SK-N-SH treated with all-trans-retinoic acid at 6 μM for 48 hours (cell line): ENCODE measurements around the gene SLC2A1.
A peak's percentile ranks its signal among the peaks of the same experiment; 100 is the strongest.

Experiments
- ATAC-seq: fragments of 200-7000 bp; cut with Tn5 transposase; 3 replicates; pipeline ENCODE4 v1.9.1; 2020; ENCODE audit warnings: mild to moderate bottlenecking, moderate library complexity
- ARNTL ChIP-seq: fragments of 450-650 bp; formaldehyde crosslinking; IDR thresholded peaks from 2 replicates; pipeline ENCODE4 v1.5.0; 2020; ENCODE audit warnings: low read depth, mild to moderate bottlenecking, moderate library complexity, borderline replicate concordance
- BACH2 ChIP-seq: fragments of 250-450 bp; sonication (Bioruptor Pico); IDR thresholded peaks from 2 replicates; pipeline ENCODE4 v1.9.0; 2021; ENCODE audit warnings: mild to moderate bottlenecking, borderline replicate concordance
- CSDC2 ChIP-seq: fragments of 250-450 bp; sonication (Bioruptor Pico); IDR thresholded peaks from 2 replicates; pipeline ENCODE4 v1.5.0; 2020; ENCODE audit warnings: mild to moderate bottlenecking, moderate library complexity
- ESRRG ChIP-seq: fragments of 250-450 bp; sonication (Bioruptor Pico); IDR thresholded peaks from 2 replicates; pipeline ENCODE4 v1.6.1; 2021; ENCODE audit warnings: mild to moderate bottlenecking
- GLIS3 ChIP-seq: fragments of 250-450 bp; sonication (Bioruptor Pico); IDR thresholded peaks from 2 replicates; pipeline ENCODE4 v1.5.0; 2020; ENCODE audit warnings: mild to moderate bottlenecking, moderate library complexity
- ISL1 ChIP-seq: fragments of 250-450 bp; sonication (Bioruptor Pico); IDR thresholded peaks from 2 replicates; pipeline ENCODE4 v2.1.2; 2022; ENCODE audit warnings: mild to moderate bottlenecking, moderate library complexity
- OSR1 ChIP-seq: fragments of 250-450 bp; sonication (Bioruptor Pico); IDR thresholded peaks from 2 replicates; pipeline ENCODE4 v1.8.0; 2022; ENCODE audit warnings: moderate library complexity, mild to moderate bottlenecking, inconsistent platforms
- PATZ1 ChIP-seq: fragments of 250-450 bp; sonication (Bioruptor Pico); IDR thresholded peaks from 2 replicates; pipeline ENCODE4 v1.8.0; 2020; ENCODE audit warnings: mild to moderate bottlenecking, moderate library complexity, borderline replicate concordance
- RARB ChIP-seq: fragments of 250-450 bp; sonication (Bioruptor Pico); IDR thresholded peaks from 2 replicates; pipeline ENCODE4 v1.8.0; 2021; ENCODE audit warnings: mild to moderate bottlenecking, moderate library complexity
- SNAI2 ChIP-seq: fragments of 250-450 bp; sonication (Bioruptor Pico); IDR thresholded peaks from 2 replicates; pipeline ENCODE4 v1.5.0; 2020; ENCODE audit warnings: mild to moderate bottlenecking, moderate library complexity
- TCF4 ChIP-seq: fragments of 250-450 bp; sonication (Bioruptor Pico); IDR thresholded peaks from 2 replicates; pipeline ENCODE4 v1.8.0; 2021; ENCODE audit warnings: mild to moderate bottlenecking, moderate library complexity, borderline replicate concordance
- TOX ChIP-seq: fragments of 250-450 bp; sonication (Bioruptor Pico); IDR thresholded peaks from 2 replicates; pipeline ENCODE4 v1.8.0; 2021; ENCODE audit warnings: mild to moderate bottlenecking, moderate library complexity, borderline replicate concordance
- ZC3H10 ChIP-seq: fragments of 250-450 bp; sonication (Bioruptor Pico); IDR thresholded peaks from 2 replicates; pipeline ENCODE4 v1.5.1; 2021; ENCODE audit warnings: mild to moderate bottlenecking, moderate library complexity
- ZFP3 ChIP-seq: fragments of 250-450 bp; sonication (Bioruptor Pico); IDR thresholded peaks from 2 replicates; pipeline ENCODE4 v1.5.0; 2020; ENCODE audit warnings: mild to moderate bottlenecking, moderate library complexity
- ZNF565 ChIP-seq: fragments of 450-650 bp; formaldehyde crosslinking; conservative IDR thresholded peaks from 2 replicates; pipeline ENCODE4 v1.5.0; 2020; ENCODE audit warnings: low read depth, mild to moderate bottlenecking, moderate library complexity
- ZNF70 ChIP-seq: fragments of 450-650 bp; formaldehyde crosslinking; IDR thresholded peaks from 2 replicates; pipeline ENCODE4 v1.5.0; 2020; ENCODE audit warnings: mild to moderate bottlenecking, moderate library complexity
- ZNF8 ChIP-seq: fragments of 450-650 bp; formaldehyde crosslinking; IDR thresholded peaks from 2 replicates; pipeline ENCODE4 v1.5.0; 2020; ENCODE audit warnings: mild to moderate bottlenecking, moderate library complexity
- TF ChIP-seq, protein P1 (sequence below): fragments of 250-450 bp; sonication (Bioruptor Pico); IDR thresholded peaks from 2 replicates; pipeline ENCODE4 v1.5.0; 2020; ENCODE audit warnings: mild to moderate bottlenecking, moderate library complexity
- TF ChIP-seq, protein P2 (sequence below): fragments of 250-450 bp; sonication (Bioruptor Pico); IDR thresholded peaks from 2 replicates; pipeline ENCODE4 v1.5.1; 2021; ENCODE audit warnings: mild to moderate bottlenecking, moderate library complexity

The SLC2A1 gene

DNA sequence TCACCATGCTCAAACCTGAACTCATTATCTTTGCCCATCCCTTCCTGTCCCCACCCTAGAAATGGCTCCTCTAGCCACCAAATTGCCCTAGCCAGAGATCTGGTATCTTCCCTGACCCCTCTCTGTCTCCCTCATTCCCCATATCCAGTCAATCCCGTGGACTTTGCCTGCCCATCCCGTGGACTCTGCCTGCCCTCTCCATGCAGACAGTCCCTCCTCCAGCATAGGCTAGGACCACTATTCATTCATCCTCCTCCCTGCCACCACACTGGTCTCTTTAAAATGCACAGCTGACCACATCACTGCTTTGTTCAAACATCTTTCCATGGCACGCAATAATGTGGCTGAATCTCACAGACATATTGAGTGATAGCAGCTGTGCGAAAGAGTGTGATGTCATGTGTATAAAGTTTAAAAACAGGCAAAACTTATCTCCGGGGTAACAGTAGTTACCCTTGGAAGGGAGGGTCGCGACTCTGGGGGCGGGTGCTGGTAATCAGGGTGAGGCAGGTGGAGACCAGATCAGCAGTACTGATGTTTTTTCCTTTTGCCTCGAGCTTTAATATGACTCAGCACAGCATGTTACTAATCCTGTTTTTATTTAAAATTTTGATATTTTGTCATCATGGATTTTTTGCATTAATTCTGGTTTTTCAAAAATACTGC, 4.8 kb upstream of the SLC2A1 start:
- TF ChIP-seq SNAI2 = no peak
- TF ChIP-seq PATZ1 = no peak
- no peak for TF ChIP-seq RARB (CRISPR knock-in tag)
- TF ChIP-seq ZFP3 (CRISPR knock-in tag) = no peak
- TF ChIP-seq, protein P1, sequence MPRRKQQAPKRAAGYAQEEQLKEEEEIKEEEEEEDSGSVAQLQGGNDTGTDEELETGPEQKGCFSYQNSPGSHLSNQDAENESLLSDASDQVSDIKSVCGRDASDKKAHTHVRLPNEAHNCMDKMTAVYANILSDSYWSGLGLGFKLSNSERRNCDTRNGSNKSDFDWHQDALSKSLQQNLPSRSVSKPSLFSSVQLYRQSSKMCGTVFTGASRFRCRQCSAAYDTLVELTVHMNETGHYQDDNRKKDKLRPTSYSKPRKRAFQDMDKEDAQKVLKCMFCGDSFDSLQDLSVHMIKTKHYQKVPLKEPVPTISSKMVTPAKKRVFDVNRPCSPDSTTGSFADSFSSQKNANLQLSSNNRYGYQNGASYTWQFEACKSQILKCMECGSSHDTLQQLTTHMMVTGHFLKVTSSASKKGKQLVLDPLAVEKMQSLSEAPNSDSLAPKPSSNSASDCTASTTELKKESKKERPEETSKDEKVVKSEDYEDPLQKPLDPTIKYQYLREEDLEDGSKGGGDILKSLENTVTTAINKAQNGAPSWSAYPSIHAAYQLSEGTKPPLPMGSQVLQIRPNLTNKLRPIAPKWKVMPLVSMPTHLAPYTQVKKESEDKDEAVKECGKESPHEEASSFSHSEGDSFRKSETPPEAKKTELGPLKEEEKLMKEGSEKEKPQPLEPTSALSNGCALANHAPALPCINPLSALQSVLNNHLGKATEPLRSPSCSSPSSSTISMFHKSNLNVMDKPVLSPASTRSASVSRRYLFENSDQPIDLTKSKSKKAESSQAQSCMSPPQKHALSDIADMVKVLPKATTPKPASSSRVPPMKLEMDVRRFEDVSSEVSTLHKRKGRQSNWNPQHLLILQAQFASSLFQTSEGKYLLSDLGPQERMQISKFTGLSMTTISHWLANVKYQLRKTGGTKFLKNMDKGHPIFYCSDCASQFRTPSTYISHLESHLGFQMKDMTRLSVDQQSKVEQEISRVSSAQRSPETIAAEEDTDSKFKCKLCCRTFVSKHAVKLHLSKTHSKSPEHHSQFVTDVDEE (CRISPR knock-in tag) = no peak
- TF ChIP-seq, protein P2, sequence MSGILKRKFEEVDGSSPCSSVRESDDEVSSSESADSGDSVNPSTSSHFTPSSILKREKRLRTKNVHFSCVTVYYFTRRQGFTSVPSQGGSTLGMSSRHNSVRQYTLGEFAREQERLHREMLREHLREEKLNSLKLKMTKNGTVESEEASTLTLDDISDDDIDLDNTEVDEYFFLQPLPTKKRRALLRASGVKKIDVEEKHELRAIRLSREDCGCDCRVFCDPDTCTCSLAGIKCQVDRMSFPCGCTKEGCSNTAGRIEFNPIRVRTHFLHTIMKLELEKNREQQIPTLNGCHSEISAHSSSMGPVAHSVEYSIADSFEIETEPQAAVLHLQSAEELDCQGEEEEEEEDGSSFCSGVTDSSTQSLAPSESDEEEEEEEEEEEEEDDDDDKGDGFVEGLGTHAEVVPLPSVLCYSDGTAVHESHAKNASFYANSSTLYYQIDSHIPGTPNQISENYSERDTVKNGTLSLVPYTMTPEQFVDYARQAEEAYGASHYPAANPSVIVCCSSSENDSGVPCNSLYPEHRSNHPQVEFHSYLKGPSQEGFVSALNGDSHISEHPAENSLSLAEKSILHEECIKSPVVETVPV (CRISPR knock-in tag) = no peak
- TF ChIP-seq ZC3H10 (CRISPR knock-in tag) = no peak
- no peak for TF ChIP-seq ESRRG (CRISPR knock-in tag)
- TF ChIP-seq CSDC2 (CRISPR knock-in tag) = no peak
- no peak for TF ChIP-seq TCF4 (CRISPR knock-in tag)
- TF ChIP-seq TOX (CRISPR knock-in tag) = no peak
- TF ChIP-seq ZNF565 (CRISPR knock-in tag) = no peak
- TF ChIP-seq ARNTL (CRISPR knock-in tag) = no peak
- no peak for TF ChIP-seq GLIS3 (CRISPR knock-in tag)
- ATAC-seq = no peak

- TF ChIP-seq OSR1 (CRISPR knock-in tag) (no peak), ZNF70 (CRISPR knock-in tag) (no peak), ESRRG (CRISPR knock-in tag) (no peak), ZNF8 (no peak)
- no peak for ATAC-seq
Observed at GRCh38 chr1:42962641-42963377, 4.1 kb upstream of the SLC2A1 start.

DNA sequence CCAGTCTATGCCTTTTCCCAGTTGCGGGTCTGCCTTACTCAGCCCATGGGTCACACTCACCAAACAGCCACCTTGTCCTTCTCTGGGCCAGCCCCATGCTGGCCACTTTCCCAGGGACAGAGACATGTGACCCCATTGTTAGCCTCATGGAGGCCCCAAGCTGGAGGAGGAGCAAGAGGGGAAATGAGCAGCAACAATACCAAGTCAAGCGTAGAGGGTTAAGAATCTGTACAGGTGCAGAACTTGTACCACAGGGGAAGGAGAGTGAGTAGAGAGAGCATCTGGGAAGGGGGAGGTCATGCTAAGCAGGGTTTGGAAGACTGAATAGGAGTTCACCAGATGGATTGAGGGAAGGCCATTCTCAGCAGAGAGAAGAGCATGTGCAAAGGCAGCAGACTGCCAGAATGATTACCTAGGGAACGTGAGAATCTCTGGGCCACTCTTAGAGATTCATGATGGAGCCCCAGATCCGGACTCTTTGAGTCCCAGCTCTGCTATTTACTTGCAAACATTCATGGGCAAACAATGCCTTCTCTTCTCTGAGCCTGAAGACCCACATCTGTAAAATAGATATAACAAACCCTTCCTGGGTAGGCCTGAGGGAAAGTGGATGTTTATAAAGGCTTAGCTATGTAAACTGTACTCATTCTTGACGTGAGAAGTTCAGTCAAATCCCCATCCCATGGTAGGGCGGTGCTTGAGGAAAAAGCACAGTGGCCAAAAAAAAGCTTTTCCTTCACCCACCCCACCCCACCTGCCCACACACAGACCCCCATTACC, 2.8 kb upstream of the SLC2A1 start:
- TF ChIP-seq ISL1 (CRISPR knock-in tag) (no peak), ZFP3 (CRISPR knock-in tag) (peak; percentile 94)
- no peak for ATAC-seq

DNA sequence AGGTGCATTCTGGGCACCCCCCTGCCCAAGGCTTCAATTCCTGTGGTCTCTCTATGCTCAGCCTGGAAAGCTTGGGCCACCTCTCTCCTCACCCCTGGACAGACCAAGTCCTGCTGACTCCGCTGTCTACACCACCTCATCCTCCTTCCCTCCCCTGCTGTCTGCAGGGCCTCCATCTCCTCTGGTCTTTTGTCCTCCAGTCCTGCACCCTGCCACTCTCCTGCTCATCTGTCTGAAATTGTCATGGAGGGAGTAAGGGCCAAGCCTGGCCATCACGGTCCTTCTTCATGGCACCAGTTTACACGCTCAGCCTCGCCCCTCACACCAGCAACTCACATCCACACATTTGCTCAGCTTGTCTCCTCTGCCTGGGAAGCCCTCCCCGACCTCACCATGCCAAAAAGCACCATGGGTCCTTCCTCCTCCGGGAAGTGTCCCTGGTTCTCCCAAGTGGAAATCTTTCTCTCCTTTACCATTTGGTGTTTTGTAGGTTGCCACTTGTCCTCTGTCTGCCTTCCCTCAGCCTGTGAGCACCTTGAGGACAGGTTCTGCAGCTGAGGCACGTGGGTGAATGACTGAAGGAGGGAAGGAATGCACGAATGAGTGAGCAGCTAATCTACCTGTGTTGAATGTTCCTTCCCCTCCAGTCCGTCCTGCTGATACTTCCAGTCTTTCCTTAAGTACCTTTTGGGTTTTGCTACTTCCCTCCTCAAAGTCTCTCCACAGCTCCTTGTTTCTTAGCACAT, 2.1 kb upstream of the SLC2A1 start:
- ATAC-seq = no peak
- TF ChIP-seq ZFP3 (CRISPR knock-in tag) (no peak), RARB (CRISPR knock-in tag) (no peak), SNAI2 (no peak), ZNF70 (CRISPR knock-in tag) (no peak), ZNF565 (CRISPR knock-in tag) (no peak), TOX (CRISPR knock-in tag) (no peak), ARNTL (CRISPR knock-in tag) (no peak), OSR1 (CRISPR knock-in tag) (no peak), ZC3H10 (CRISPR knock-in tag) (no peak), TCF4 (CRISPR knock-in tag) (no peak), ISL1 (CRISPR knock-in tag) (no peak), BACH2 (CRISPR knock-in tag) (no peak), CSDC2 (CRISPR knock-in tag) (no peak)
- TF ChIP-seq, protein P1 (CRISPR knock-in tag) = no peak
